Right lobe of liver (tissue), 4 donors: ENCODE data around the gene GPC2.

Experiments
- POLR2A ChIP-seq: fragments of 450-650 bp; IDR thresholded peaks from one replicate; pipeline ENCODE4 v1.6.1; 2017; ENCODE audit warnings: antibody characterized with exemption, mild to moderate bottlenecking
- TF ChIP-seq, protein P1 (sequence below), 4 donors: fragments of 200-600 bp in 3 of 4; fragments of 450-650 bp in 1 of 4; IDR thresholded peaks; one replicate each; pipeline versions ENCODE4 v1.5.1 to v1.8.0; 2016 to 2022; ENCODE audit warnings: antibody characterized with exemption in 4 of 4, mild to moderate bottlenecking in 2 of 4
- donor health status: DM: no; HTN: no; CAD: no.
- donor health status: DM: no; HTN: no; CAD: no.
- donor health status: DM: no; HTN: yes; CAD: no.

- TF ChIP-seq, protein P1, sequence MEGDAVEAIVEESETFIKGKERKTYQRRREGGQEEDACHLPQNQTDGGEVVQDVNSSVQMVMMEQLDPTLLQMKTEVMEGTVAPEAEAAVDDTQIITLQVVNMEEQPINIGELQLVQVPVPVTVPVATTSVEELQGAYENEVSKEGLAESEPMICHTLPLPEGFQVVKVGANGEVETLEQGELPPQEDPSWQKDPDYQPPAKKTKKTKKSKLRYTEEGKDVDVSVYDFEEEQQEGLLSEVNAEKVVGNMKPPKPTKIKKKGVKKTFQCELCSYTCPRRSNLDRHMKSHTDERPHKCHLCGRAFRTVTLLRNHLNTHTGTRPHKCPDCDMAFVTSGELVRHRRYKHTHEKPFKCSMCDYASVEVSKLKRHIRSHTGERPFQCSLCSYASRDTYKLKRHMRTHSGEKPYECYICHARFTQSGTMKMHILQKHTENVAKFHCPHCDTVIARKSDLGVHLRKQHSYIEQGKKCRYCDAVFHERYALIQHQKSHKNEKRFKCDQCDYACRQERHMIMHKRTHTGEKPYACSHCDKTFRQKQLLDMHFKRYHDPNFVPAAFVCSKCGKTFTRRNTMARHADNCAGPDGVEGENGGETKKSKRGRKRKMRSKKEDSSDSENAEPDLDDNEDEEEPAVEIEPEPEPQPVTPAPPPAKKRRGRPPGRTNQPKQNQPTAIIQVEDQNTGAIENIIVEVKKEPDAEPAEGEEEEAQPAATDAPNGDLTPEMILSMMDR (IDR thresholded peaks at IDR 0.05), result no peak
- TF ChIP-seq POLR2A, result no peak
These were observed 8.5 kb upstream of the GPC2 start for GRCh38 chr7:100185726-100186125.
